IPS-18a (cell line): ENCODE data around the gene SLC9A8.

Experiments used
- H3K27ac ChIP-seq: one replicate; pipeline ENCODE4 v1.5.1; 2013; ENCODE audit warnings: low read length
- H3K27me3 ChIP-seq: one replicate; pipeline ENCODE4 v1.6.1; 2013; ENCODE audit warnings: mild to moderate bottlenecking, low read length; ENCODE audit not compliant: control insufficient read depth, insufficient read depth
- H3K36me3 ChIP-seq: one replicate; pipeline ENCODE4 v1.6.1; 2013; ENCODE audit warnings: low read depth, low read length; ENCODE audit not compliant: control insufficient read depth
- H3K4me1 ChIP-seq: one replicate; pipeline ENCODE4 v1.6.1; 2013; ENCODE audit warnings: low read depth, low read length; ENCODE audit not compliant: control insufficient read depth
- H3K4me3 ChIP-seq: one replicate; pipeline ENCODE4 v1.5.1; 2013; ENCODE audit warnings: low read length
- H3K9ac ChIP-seq: one replicate; pipeline ENCODE4 v1.6.1; 2013; ENCODE audit warnings: mild to moderate bottlenecking, low read length, moderate library complexity
- H3K9me3 ChIP-seq: one replicate; pipeline ENCODE4 v1.6.1; 2013; ENCODE audit warnings: low read depth, low read length; ENCODE audit not compliant: control insufficient read depth

SLC9A8 gene

GRCh38 chr20:49790077-49790798 lies 22.4 kb upstream of the SLC9A8 start:
- H3K27me3 ChIP-seq: no peaks in the 10 kb centered on the region
- H3K4me3 ChIP-seq: no peak overlapping the region
- H3K9ac ChIP-seq: no peak overlapping the region
- no peaks in the 10 kb centered on the region for H3K9me3 ChIP-seq
- H3K36me3 ChIP-seq: no peaks in the 10 kb centered on the region
- H3K4me1 ChIP-seq: no peaks in the 10 kb centered on the region
- H3K27ac ChIP-seq: no peak overlapping the region

GRCh38 chr20:49791165-49791564 lies 21.5 kb upstream of the SLC9A8 start:
- H3K27me3 ChIP-seq: no peaks in the 10 kb centered on the region
- H3K4me3 ChIP-seq: no peak overlapping the region
- H3K4me1 ChIP-seq: no peaks in the 10 kb centered on the region
- no peak overlapping the region for H3K9ac ChIP-seq
- no peaks in the 10 kb centered on the region for H3K36me3 ChIP-seq
- no peak overlapping the region for H3K27ac ChIP-seq
- H3K9me3 ChIP-seq: no peaks in the 10 kb centered on the region

- H3K9ac ChIP-seq: no peak overlapping the region
- H3K27ac ChIP-seq: no peak overlapping the region
- H3K4me3 ChIP-seq: no peak overlapping the region
- no peaks in the 10 kb centered on the region for H3K36me3 ChIP-seq
- H3K27me3 ChIP-seq: no peaks in the 10 kb centered on the region
- H3K9me3 ChIP-seq: no peaks in the 10 kb centered on the region
- no peaks in the 10 kb centered on the region for H3K4me1 ChIP-seq
These were observed 20.6 kb upstream of the SLC9A8 start for GRCh38 chr20:49792006-49792405.

GRCh38 chr20:49792611-49793010 lies 20.0 kb upstream of the SLC9A8 start:
- no peaks in the 10 kb centered on the region for H3K4me1 ChIP-seq
- H3K4me3 ChIP-seq: no peak overlapping the region
- no peaks in the 10 kb centered on the region for H3K27me3 ChIP-seq
- no peak overlapping the region for H3K27ac ChIP-seq
- no peaks in the 10 kb centered on the region for H3K36me3 ChIP-seq
- H3K9ac ChIP-seq: no peak overlapping the region
- H3K9me3 ChIP-seq: no peaks in the 10 kb centered on the region

- no peaks in the 10 kb centered on the region for H3K4me1 ChIP-seq
- H3K4me3 ChIP-seq: no peak overlapping the region
- H3K27me3 ChIP-seq: no peaks in the 10 kb centered on the region
- no peaks in the 10 kb centered on the region for H3K36me3 ChIP-seq
- no peak overlapping the region for H3K9ac ChIP-seq
- no peaks in the 10 kb centered on the region for H3K9me3 ChIP-seq
- H3K27ac ChIP-seq: no peak overlapping the region
These were observed 18.1 kb upstream of the SLC9A8 start for GRCh38 chr20:49794336-49795134.

GRCh38 chr20:49795135-49795424 lies 17.5 kb upstream of the SLC9A8 start:
- H3K36me3 ChIP-seq: no peaks in the 10 kb centered on the region
- H3K27ac ChIP-seq: no peak overlapping the region
- H3K27me3 ChIP-seq: no peaks in the 10 kb centered on the region
- H3K4me3 ChIP-seq: no peak overlapping the region
- H3K9ac ChIP-seq: no peak overlapping the region
- H3K4me1 ChIP-seq: no peaks in the 10 kb centered on the region
- no peaks in the 10 kb centered on the region for H3K9me3 ChIP-seq

GRCh38 chr20:49796600-49797343 lies 15.9 kb upstream of the SLC9A8 start:
- Histone ChIP-seq H3K4me1 (no peaks in the 10 kb centered on the region), H3K9me3 (no peaks in the 10 kb centered on the region), H3K4me3 (no peak overlapping the region), H3K27me3 (no peaks in the 10 kb centered on the region), H3K9ac (no peak overlapping the region), H3K36me3 (no peaks in the 10 kb centered on the region), H3K27ac (no peak overlapping the region)

GRCh38 chr20:49797344-49797615 lies 15.3 kb upstream of the SLC9A8 start:
- no peaks in the 10 kb centered on the region for H3K27me3 ChIP-seq
- H3K9me3 ChIP-seq: no peaks in the 10 kb centered on the region
- H3K4me1 ChIP-seq: no peaks in the 10 kb centered on the region
- no peaks in the 10 kb centered on the region for H3K36me3 ChIP-seq
- no peak overlapping the region for H3K4me3 ChIP-seq
- H3K9ac ChIP-seq: no peak overlapping the region
- no peak overlapping the region for H3K27ac ChIP-seq

- H3K9me3 ChIP-seq: no peaks in the 10 kb centered on the region
- H3K9ac ChIP-seq: no peak overlapping the region
- no peaks in the 10 kb centered on the region for H3K36me3 ChIP-seq
- no peak overlapping the region for H3K4me3 ChIP-seq
- no peaks in the 10 kb centered on the region for H3K4me1 ChIP-seq
- no peak overlapping the region for H3K27ac ChIP-seq
- no peaks in the 10 kb centered on the region for H3K27me3 ChIP-seq
These were observed 13.9 kb upstream of the SLC9A8 start for GRCh38 chr20:49798718-49799117.

GRCh38 chr20:49799698-49800097 lies 12.9 kb upstream of the SLC9A8 start:
- no peaks in the 10 kb centered on the region for H3K27me3 ChIP-seq
- no peaks in the 10 kb centered on the region for H3K36me3 ChIP-seq
- H3K9me3 ChIP-seq: no peaks in the 10 kb centered on the region
- H3K4me3 ChIP-seq: no peak overlapping the region
- H3K4me1 ChIP-seq: no peaks in the 10 kb centered on the region
- H3K9ac ChIP-seq: no peak overlapping the region
- H3K27ac ChIP-seq: no peak overlapping the region

GRCh38 chr20:49803418-49803817 lies 9.2 kb upstream of the SLC9A8 start:
- Histone ChIP-seq H3K27ac (no peak overlapping the region), H3K27me3 (no peaks in the 10 kb centered on the region), H3K9ac (no peak overlapping the region), H3K9me3 (no peaks in the 10 kb centered on the region), H3K4me1 (no peaks in the 10 kb centered on the region), H3K4me3 (no peak overlapping the region), H3K36me3 (no peaks in the 10 kb centered on the region)

- Histone ChIP-seq H3K36me3 (no peaks in the 10 kb centered on the region), H3K9ac (no peak overlapping the region), H3K4me3 (no peak overlapping the region), H3K27ac (no peak overlapping the region), H3K27me3 (no peaks in the 10 kb centered on the region), H3K4me1 (no peaks in the 10 kb centered on the region), H3K9me3 (no peaks in the 10 kb centered on the region)
These were observed 8.3 kb upstream of the SLC9A8 start for GRCh38 chr20:49804364-49804763.
